K562 treated with DMSO at 1 percent for 24 hours (cell line): ENCODE data around the gene OR52E4. TPM values are rescaled to one million over a fixed set of nuclear protein-coding genes. Genes with fewer than 3 reads are reported as not detected.

Source experiments
- total RNA-seq: library from RNA; unstranded; fragments of 300-600 nt; gene quantifications from 2 replicates; pipeline ENCODE4 v1.2.3, GENCODE V29; 2022; ENCODE audit warnings: low read depth; ENCODE audit not compliant: insufficient read depth

OR52E4 gene
- not detected in 2 replicates for total RNA-seq

GRCh38 chr11:5880329-5880728 lies at the start of gene OR52E4:
Gene OR52E4, plus strand, starts transcription at chr11:5880629. Its CDS starts 3,664 bp downstream, at chr11:5884293.

GRCh38 chr11:5841797-5842196 lies 38.6 kb upstream of the OR52E4 start, which contains the start of gene OR52E6:
Gene OR52E6, minus strand, starts transcription at chr11:5841897. Its CDS starts 0 bp downstream, at chr11:5841897.

GRCh38 chr11:5857590-5857989 lies 22.8 kb upstream of the OR52E4 start, which contains the start of gene OR52E8:
Gene OR52E8, minus strand, starts transcription at chr11:5857690. Its CDS starts 0 bp downstream, at chr11:5857690.

GRCh38 chr11:5892908-5893307 lies 12.5 kb downstream of the OR52E4 start, which contains the start of gene OR52E5:
Gene OR52E5, plus strand, starts transcription at chr11:5893208. Its CDS starts 7,569 bp downstream, at chr11:5900777.

Other genes with a start within 250 kb of the OR52E4 start
- gene TRIM5, start 195.6 kb upstream of the OR52E4 start, total RNA-seq, result 15.5 and 20.6 TPM in 2 replicates
- 2.5 and 2.7 TPM in 2 replicates for gene TRIM22, start 190.8 kb upstream of the OR52E4 start, total RNA-seq
- gene OR56B1, start 144.2 kb upstream of the OR52E4 start, total RNA-seq, result not detected in 2 replicates
- gene OR52N4, start 126.4 kb upstream of the OR52E4 start, total RNA-seq, result not detected in 2 replicates
- not detected in 2 replicates for gene OR52N5, start 97.3 kb upstream of the OR52E4 start, total RNA-seq
- not detected in 2 replicates for gene OR52N1, start 89.4 kb upstream of the OR52E4 start, total RNA-seq
- not detected in 2 replicates for gene OR52N2, start 71.7 kb upstream of the OR52E4 start, total RNA-seq
- gene OR52E6, start 38.7 kb upstream of the OR52E4 start, total RNA-seq, result not detected in 2 replicates
- not detected in 2 replicates for gene OR52E8, start 22.9 kb upstream of the OR52E4 start, total RNA-seq
- gene OR52E5, start 12.6 kb downstream of the OR52E4 start, total RNA-seq, result not detected in 2 replicates
- not detected in 2 replicates for gene OR56A3, start 61.6 kb downstream of the OR52E4 start, total RNA-seq
- not detected in 2 replicates for gene OR56A5, start 87.9 kb downstream of the OR52E4 start, total RNA-seq
- not detected in 2 replicates for gene OR52L1, start 106.4 kb downstream of the OR52E4 start, total RNA-seq
- not detected in 2 replicates for gene OR56A4, start 126.3 kb downstream of the OR52E4 start, total RNA-seq
- gene OR56A1, start 150.1 kb downstream of the OR52E4 start, total RNA-seq, result not detected in 2 replicates
- gene OR56B4, start 227.1 kb downstream of the OR52E4 start, total RNA-seq, result not detected in 2 replicates